HG03565 (cell line): ENCODE results near the gene NUP210.

Source experiments
- ATAC-seq: cut with Tn5 transposase; IDR thresholded peaks from one replicate; pipeline ENCODE4 v1.9.1; 2021; ENCODE audit warnings: mild to moderate bottlenecking, moderate library complexity; ENCODE audit not compliant: unreplicated experiment

The NUP210 gene

DNA sequence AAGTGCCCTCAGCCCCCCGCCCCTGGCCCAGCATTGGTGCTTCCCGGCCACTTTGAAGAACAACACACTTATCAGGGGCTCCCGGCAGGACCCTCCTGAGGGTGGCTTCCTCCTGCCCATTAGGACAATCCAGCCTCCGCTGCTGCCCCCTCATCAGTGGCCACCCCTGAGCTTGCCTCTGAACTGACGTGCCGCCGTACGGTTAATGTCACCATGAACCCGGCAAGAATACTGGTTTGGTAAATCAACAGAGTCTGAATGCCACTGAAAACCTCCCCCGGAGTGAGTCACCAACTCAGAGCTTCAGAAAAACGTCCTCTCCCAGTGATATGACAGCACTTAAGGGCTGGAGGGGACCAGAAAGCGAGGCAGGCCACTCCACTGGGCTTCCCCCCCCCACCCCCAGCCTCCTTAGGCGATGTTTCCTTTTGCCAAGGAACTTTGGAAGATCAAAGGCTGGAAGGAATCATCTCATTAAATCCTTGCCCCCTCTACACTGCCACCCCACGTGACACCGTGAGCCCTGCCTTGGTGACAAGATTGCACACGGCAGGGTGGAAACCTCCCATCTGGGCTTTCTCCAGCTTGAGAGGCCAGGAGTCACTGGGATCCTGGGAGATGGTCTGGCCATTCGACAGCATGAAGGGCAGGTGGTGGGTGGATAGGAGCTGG lies 142.1 kb downstream of the NUP210 start:
- no peak for ATAC-seq

DNA sequence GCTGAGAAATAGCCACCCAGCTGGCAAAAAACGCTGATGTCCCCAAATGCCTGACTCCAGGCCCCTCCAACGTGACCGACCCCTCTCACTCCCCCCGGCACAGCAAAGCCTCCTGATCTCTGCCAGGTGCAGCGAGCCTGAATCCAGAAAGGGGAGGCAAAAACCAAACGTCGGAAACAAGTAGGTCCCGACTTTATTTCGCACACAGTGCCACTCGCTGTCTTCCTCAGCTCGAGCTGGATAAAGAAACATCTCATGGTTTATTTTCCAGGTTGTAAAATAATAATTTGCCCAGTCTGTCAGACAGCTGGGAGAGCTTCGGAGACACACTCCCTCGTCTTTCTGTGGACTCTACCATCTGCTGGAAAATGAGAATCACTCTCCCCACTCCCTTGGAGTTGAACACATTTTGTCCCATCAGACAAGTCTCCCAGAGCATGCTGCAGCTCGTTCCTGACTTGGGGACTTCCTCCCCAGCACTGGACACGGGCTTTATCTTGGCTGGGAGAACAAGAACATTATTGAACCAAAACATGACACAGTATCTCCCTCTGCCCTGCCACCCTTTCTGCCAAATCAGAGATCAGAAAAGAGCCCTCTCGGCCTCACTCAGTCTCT lies 142.8 kb downstream of the NUP210 start:
- ATAC-seq: no peak

DNA sequence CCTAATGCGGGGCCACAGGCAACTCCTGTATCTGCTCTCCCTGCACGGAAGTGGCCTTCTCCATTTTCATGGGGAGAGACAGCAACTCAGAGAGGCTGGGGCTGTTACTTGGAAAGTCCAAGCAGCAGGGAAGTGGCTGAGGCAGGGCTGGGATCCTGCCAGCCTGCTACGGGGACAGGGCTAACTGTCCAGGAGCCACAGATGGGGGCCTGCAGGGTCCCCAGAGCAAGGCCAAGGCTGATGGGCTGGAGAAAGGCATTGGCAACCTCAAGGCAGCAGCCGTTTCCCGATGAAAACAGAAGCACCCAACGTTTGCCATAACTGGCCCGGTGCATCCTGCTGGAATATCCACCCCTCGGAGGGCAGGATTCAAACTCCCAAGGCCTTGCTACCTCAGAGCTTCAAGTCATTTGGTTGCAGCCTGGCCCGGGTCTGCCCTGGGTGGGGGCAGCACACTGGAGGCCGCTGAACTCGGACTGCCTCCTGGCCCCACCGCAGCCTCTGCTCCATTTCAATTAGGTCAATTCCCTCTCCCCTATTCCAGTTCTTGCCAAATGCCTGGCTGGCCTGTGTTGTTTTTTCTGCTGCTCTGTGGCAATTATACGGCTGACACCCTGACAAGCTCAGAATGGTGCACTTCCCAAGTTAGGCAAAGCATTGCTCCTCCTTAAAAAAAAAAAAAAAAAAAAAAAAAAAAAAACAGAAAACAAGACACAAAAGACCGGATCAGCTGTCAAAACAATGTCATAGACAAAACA lies 143.5 kb downstream of the NUP210 start:
- no peak for ATAC-seq

DNA sequence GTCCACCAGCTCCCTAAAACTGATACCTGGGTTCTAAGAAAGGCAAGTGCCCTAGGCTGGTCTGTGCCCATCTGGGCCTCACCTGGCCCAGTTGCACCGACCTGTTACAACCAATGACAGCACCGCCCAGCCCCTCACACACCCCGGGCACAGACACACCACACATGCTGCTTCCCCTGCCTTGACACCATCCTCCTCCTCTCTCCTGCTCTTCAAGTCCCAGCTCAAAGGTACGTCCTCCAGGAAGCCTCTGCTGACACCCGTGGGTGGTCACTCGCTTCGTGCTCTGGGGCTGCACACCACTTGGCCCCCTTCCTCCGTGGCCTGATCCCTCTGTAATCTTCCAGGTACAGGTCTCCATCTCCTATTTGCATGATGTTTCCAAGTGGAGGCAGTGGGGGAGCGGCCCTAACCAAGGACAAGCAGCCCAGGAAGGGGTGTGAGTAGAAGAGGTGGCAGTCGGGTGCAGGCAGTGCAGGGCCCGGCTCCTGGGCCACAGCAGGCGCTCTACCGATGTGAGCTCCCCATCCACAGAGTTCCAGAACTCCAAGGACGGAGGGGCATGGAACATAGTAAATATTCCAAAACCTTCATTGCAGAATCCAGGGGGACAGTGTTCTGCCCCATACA lies 144.6 kb downstream of the NUP210 start:
- ATAC-seq: no peak

DNA sequence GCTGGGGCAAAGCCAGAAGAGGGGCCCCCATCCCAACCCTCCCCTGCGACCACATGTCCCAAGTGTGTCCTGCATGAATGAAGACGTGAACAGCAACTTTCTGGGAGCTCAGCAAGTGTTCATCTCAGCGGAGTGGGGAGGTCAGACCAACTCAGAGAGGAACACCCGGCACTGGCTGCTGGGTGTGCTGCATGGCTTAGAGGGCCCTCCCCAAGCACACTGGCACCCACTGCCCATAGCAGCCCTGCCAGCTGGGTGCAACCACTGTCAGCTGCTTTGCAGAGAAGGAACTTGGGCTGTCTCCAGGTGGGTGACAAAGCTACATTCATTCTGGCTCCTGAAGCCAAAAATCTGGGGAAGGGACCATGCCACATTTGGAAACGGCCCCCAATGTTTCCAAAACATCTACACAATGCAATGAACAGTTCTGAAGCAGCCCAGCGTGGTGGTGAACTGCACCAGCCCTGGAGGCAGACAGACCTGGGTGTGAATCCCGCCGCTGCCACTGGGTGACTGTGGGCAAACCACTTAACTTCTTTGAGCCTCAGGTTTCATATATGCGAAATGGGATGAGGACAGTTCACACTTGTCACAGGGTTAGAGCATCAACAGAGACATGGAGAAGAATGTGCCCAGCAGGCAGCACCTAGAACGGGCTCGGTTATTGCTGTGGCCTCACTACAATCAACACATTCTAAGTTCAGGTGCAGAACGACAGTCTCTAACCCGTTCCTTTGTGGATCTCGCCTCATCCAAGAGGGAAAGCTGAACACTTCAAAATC lies 145.4 kb downstream of the NUP210 start:
- ATAC-seq: no peak

DNA sequence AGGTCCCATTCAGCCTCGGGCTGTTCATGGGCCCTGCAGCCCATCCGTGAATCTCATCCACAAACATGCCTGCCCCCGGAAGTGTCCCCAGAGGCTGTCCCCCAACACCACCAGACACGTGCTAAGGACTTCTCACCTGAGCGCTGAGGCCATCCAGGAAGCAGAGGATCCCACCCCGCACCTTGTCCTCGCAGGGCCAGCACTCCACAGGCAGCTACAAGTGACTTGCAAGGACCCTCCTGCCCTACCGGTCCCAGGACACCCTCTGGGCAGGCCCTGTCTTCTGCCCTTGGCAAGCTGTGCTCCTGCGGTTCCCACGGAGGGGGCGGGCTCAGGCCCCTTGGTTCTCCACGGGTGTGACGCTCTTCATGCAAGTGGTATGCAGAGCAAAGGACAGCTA lies 146.0 kb downstream of the NUP210 start:
- ATAC-seq: no peak

DNA sequence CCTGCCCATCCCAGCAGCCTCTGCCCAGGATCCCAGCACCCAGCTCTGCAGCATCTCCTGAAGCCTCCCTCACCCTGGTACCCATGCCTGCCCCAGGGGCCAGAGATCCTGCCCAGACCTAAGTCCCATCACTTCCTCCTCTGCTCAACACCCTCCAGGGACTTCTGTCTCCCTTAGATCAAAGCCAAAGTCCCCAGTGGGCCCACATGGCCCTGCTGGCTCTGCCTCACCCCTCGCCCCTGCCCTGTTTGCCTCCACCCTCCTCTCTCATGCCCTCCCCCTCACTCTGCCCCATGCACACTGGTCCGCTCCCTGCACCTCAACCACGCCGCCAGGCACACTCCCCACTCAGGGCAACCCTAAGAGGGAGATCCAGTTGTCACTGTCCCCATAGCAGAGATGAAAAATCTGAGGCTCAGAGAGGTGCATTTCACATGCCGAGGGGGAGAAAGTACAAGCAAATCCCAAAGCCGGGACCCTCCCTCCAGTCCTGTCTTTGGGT lies 146.5 kb downstream of the NUP210 start:
- no peak for ATAC-seq

DNA sequence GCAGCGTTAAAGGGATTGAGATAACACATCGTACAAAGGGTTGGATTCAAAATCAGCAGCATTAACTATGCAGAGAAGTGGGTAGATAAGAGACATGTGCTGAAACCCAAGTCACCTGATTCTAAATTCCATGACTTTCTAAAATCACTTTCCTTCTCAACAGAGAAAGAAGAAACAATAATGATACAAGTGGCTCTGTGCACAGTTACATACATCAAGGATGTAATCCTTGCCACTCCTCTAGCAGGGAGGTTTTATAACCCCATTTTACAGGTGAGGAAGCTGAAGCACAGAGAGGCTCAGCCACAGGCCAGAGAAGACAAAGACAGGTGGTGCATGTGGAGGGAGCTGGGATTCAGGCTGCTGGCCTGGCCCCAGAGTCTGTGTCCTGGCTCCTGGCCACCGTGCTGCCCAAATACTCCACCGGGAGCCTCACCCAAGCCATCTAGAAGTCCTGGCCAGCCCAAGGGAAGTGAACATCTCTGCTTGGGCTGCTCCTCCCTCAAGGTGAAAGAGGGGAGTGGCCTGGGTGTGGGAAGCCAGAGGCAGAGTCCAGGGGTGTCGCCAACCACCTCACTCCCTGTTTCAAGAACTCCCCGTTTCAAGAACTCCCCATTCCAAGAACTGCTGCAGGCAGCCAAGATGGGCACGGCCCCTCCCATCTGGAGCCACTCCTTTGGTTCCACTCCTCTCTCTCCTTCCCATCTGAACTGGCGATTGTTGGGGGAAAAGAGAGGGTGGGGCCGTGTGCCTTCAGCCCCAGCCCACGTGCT lies 147.1 kb downstream of the NUP210 start:
- no peak for ATAC-seq

DNA sequence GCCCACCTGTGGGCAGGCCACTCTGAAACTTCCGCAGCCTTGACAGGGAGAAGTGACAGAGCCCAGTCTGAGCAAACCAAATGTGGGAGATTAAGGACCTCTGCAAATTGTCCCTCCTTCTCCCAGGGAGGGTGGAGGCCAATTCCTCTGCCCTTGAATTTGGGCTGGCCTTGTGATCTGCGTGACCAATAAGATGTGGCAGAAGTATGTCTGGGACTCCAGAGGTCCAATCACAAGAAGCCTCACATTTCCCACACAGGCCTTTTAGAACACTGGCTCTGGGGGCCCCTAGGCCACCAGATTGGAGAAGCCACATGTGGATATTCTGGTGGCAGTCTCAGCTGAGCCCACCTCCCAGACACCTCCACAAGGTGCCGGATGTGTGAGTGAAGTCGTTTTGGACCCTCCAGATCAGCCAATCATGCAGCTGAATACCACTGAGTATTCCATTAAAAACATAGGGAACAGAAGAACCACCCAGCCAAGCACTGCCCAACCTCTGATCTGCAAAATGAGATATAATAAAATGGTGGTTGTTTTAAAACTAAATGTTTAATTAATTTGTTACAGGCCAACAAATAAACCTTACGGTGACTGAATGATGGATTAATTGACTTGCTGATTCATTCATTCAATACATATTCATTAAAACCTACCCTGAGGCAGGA lies 150.3 kb downstream of the NUP210 start:
- no peak for ATAC-seq

DNA sequence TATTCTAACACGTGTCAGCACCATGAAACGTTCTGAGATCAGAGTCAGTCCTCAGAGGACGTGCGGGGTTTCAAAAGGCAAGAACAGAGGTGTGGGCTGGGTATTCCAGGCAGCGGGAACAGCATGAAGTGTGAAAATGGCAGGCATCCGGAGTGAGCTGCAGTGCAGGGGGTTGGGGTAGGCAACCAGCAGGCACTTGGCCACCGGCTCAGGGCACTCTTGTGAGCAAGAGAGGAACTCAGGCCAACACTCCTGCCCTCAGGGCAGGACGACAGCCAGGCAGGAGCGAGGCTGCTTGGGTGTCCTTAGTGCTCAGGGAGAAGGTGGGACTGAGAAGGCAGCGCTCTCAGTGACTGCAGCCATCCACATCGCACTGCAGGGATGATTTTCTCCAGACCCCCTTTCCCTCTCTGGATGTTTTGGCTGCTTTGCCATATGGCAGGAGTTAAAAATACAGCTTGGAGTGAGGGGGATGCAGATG lies 151.1 kb downstream of the NUP210 start:
- ATAC-seq: no peak

DNA sequence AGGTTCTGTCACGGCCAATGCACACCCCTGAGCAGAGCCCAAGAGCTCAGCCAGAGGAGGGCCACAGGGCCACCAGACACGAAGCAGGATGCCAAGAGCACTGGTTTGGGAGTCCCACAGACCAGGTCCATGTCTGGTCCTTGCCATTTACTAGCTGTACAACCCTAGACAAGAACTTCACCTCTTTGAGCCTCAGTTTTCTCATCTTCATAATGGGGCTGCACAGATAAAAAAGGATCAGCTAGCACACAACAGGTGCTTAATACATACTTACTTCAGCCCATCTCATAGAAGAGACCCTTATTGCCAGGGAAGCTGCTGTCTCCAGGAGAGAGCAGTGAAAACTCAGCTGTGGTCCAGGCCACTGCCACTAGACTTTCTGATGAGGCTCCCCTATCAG lies 152.0 kb downstream of the NUP210 start:
- no peak for ATAC-seq

DNA sequence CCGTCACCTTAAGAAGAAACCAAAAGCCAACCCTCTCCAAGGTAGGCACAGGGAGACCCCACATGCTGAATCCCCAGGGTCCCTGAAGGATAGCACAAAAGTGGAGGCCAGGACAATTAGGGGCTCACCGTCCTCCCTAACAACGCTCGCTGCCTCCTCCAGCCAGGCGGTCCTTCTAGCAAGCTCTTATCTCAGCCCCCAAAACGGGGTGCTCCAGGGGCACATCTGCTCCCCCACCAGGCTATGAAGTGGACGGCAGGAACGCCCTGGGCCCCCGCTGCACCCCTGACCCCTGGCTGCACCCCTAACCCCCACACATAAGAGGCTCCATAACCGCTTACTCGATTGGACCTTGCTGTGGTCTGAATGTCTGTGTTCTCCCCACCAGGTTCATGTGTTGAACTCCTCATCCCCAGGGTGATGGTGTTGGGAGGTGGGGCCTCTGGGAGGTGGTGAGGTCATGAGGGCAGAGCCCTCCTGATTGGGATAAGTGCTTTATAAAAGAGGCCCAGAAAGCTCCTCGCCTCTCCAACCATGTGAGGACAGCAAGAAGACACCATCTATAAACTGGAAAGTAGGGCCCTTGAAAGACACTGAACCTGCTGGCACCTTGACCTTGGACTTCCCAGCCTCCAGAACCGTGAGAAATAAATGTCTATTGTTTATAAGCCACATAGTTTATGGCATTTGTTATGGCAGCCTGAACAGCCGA lies 153.3 kb downstream of the NUP210 start:
- no peak for ATAC-seq
